Activated T-cell treated with anti-CD3 and anti-CD28 coated beads, Interleukin-2, amount 50 U/mL, for 48 hours (primary cell): ENCODE measurements around the gene COL4A2.

Source experiments
- DNase-seq, 2 experiments: peaks; one replicate each; pipeline ENCODE4 v3.0.0-alpha.2; 2020

COL4A2 gene

DNA sequence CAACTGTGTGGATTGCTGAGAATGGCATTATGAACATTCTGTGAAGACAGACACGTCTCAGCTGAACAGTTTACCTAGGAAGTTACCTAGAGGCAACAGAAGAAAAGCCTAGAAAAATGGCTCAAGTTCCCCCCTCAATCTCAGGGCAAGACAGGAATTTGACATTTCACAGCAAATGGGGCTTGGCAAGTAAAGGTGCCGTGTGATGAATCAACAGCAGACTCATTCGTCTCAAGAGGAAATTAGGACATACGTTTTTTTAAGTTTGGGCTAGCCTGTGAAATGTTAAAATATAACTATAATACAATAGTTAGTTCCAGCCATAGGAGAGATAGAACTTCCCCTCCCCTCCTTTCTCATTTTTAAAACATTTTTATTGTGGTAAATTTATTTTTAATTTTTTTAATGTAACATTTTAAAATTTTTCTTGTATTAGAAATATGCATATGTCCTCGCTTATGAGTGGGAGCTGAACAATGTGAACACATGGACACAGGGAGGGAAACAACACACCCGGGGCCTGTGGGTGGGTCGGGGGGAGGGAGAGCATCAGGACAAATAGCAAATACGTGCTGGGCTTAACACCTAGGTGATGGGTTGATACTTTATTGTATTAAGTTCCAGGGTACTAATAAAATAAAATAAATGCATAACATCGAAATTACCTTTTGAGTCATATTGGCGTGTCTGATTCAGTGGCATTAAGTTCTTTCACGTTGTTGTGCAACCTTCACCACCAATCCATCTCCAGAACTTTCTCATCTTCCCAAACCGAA, 116.0 kb downstream of the COL4A2 start:
- DNase-seq, result no peak

DNA sequence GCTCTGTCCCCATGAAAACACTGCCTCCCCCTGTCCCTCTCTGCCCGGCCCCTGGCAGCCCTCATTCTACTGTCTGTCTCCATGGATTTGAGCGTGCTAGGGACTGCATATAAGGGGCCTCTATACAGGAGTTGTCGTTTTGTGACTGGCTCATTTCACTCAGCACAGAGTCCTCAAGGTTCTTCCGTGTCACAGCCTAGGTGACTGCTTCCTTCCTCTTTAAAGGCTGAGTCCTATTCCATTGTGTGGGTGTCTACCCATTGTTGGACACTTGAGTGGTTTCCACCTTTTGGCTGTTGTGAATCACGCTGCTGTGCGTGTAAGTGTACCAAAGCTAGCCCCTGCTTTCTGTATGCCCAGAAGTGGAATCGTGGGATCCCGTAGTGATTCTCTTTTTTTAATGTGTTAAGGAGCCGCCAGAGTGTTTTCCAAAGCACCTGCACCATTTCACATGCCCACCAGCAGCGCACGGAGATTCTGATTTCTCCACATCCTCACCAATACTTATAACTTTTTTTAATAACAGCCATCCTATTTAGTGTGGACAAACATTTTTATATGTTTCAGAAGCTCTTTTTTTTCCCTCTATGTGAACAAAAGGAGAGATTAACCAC, 116.7 kb downstream of the COL4A2 start:
- no peak for DNase-seq

DNA sequence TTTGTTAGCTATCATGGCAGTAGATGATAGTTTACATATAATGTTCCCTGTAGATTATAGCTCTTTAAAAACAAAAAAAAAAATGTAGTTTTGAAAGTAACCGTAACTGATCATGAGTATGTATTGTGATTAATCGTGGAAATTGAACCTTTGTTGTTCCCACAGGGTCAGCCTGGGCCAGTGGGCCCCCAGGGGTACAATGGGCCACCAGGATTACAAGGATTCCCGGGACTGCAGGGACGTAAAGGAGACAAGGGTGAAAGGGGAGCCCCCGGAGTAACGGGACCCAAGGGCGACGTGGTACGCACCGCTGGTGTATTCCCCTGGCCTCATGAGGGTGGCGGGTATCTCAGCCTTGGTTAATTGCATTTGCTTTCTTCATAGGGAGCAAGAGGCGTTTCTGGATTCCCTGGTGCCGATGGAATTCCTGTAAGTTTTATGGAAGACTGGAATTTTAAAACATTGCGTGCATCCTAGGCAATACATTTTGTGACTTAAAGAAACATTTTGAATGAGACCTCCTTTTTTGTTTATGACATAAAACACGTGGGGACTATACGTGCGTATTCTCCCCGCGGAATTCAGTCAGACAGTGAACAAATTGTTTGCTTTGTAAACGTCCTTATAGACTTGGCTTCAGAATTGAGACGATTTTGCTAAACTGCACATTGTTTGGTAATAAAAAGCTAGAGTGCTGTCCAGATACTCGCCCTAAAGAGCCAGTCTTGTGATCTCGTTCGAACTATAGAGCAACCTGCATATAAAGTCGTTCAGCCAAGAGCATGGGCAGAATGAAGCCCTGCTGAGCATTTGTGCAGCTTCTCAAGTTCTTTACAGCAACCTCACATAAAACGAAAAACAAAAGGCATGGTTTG, 117.7 kb downstream of the COL4A2 start:
- no peak for DNase-seq

GRCh38 chr13:110425444-110425780, 118.3 kb downstream of the COL4A2 start:
- DNase-seq, result no peak

- DNase-seq, result no peak
These were observed 119.7 kb downstream of the COL4A2 start for GRCh38 chr13:110426735-110427134.

DNA sequence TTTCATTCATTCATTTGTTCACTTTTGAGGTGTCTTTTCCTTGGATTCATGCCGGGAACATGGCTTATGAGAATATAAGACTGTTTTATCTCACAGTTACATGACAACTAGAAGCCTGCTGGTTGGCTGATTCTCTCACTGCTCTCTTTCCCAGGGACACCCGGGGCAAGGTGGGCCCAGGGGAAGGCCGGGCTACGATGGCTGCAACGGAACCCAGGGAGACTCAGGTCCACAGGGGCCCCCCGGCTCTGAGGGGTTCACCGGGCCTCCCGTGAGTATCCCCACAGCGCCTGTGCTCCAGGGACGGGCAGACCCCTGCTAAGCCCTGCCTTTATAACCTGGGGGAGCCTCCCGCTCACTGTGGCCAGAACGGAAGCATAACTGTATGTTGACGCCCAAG, 121.2 kb downstream of the COL4A2 start:
- DNase-seq, result no peak

GRCh38 chr13:110430391-110431336, 123.6 kb downstream of the COL4A2 start:
- no peak for DNase-seq

DNA sequence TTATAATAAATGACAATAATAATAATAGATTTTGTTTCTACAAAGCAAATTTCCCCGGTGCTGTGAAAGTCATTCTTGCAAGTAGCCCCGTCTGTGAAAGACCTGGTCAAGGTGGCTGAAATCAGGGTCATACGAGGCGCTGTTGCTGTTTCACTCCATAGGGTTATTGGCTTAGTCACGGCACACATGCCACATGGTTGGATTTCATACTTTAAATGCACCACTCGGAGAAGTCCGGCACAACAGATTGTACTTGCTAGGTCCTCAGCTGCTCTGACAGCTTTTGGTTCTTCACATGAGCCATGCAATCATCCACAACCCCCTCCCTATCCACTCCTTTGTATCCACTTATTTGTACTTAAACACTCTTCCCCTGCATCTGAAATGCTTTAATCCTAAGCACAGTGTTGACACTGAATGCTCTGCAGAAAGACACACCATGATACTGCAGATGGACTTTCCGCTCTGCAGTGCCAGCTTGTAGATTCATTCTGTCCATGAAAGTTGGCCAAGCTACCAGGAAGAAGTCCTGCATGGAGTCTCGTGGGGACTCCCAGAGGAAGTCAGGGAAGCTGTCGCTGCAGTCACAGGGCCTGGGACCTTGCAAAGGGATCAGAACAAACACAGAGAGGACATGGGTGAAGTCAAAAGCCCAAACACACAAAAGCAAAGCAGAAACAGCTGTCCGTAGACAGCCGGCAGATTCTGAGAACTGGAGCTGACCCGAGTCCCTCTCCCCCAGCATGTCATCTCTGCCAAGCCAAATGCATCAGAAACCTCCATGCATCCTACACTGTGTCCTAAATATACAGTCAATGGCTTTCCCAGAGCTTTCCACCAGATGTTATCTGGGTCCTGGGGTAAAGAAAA, 124.6 kb downstream of the COL4A2 start:
- DNase-seq, result no peak

- DNase-seq, result no peak
These were observed 125.4 kb downstream of the COL4A2 start for GRCh38 chr13:110432522-110432921.

GRCh38 chr13:110433014-110433413, 125.9 kb downstream of the COL4A2 start:
- no peak for DNase-seq

GRCh38 chr13:110434629-110435028, 127.5 kb downstream of the COL4A2 start:
- no peak for DNase-seq

GRCh38 chr13:110435331-110435730, 128.2 kb downstream of the COL4A2 start:
- no peak for DNase-seq

DNA sequence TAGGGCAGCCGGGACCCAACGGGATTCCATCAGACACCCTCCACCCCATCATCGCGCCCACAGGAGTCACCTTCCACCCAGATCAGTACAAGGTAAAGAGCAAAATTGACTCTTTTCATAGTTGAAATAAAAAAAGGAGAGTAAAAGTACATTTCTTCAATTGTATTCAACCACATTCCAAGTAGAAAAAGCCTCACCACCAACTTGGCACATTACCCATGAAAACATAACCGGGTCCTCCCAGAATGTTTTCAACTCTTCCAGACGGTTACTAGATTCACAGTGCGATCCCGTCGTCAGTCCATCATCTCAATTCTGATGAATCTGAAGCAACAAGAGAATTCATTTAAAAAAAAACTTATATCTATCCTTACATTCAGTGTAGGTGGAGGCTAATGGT, 129.2 kb downstream of the COL4A2 start:
- no peak for DNase-seq

GRCh38 chr13:110436786-110437370, 129.8 kb downstream of the COL4A2 start:
- DNase-seq, result no peak

GRCh38 chr13:110438211-110438610, 131.1 kb downstream of the COL4A2 start:
- no peak for DNase-seq

DNA sequence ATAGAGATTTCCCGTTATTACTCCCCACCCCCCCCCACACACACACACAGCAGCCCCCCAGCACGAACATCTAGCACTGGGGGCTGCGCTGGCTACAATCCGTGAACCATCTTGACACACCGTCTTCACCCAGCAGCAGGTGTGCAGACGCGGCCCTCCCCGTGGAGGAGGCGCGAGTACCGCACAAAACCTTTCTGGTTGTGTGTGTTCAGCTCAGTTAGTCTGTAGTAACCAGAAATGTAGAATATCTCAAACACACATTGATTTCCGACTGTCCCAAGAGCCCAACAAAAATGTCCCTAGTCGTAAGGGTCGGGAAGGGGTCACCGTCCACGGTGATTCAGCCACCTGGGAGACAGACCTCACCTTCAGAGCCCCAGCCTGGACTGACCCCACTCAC, 131.7 kb downstream of the COL4A2 start:
- DNase-seq, result no peak

GRCh38 chr13:110440946-110441731, 134.1 kb downstream of the COL4A2 start:
- DNase-seq, result no peak

DNA sequence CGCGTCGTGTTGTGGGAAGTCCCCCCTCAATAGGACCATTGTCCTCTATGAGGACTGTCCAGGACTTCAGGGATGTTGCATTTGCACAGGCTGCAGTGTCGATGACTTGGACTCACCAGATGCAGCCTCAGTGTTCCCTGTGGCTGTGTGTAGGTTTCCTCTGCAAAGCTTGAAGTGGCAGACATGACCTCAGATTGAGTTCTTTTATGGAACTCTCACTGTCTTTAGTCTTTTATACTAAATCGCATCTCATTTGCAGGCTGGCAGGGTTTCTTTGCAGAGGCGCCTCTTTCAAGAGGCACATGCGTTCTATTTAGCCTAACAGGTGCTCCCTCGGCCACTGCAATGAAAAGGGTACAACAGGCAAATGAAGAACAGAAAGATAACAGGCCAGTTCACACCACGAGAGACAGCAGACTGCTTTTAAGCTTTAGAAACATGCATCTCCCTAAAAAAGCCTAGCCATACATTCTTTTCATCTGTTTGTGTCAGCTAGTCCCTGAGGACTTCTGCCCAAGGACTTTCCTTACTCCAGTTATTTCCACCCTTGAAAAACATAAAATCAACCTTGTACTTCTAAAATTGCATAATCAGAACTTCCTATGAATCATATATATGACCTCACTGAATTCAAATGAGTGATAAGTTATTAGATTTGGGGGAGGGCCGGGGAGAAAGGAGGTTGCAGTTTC, 136.0 kb downstream of the COL4A2 start:
- no peak for DNase-seq

- no peak for DNase-seq
These were observed 136.6 kb downstream of the COL4A2 start for GRCh38 chr13:110443622-110444225.
